ENCODE results near the gene AMER2. TPM values are rescaled to one million over a fixed set of nuclear protein-coding genes. Genes with fewer than 3 reads are reported as not detected.

Gene AMER2
- total RNA-seq: 153 TPM

GRCh38 chr13:25171517-25172302, at the start of gene AMER2:
AMER2 (minus strand) TSS chr13:25172288; CDS start chr13:25171619, 669 bp downstream.

Small RNAs within 50 kb of the gene (small RNA-seq; reads per million reads assigned to genes)
- gene AL359757.1 (ENCODE audit: low replicate concordance) (not detected), gene AL359757.2 (ENCODE audit: low replicate concordance) (not detected)

Other genes starting within 250 kb of the AMER2 start
- gene PABPC3, start 76.2 kb downstream of the AMER2 start, total RNA-seq: 0.31 TPM
- gene MTMR6, start 115.2 kb upstream of the AMER2 start, total RNA-seq: 36.3 TPM
- gene NUP58, start 129.3 kb upstream of the AMER2 start, total RNA-seq: 132 TPM
- gene ATP8A2, start 199.7 kb upstream of the AMER2 start, total RNA-seq: 66.4 TPM

Data from parietal lobe (tissue), 2 donors.